ENCODE results near the gene LPCAT2. TPM values are rescaled to one million over a fixed set of nuclear protein-coding genes. Genes with fewer than 3 reads are reported as not detected.

The LPCAT2 gene
- total and polyA plus RNA-seq, 2 of the 8 experiments (the other 6 are each of a cell fraction or from before 2014, with no cell fraction given), result 2.2 to 10.6 TPM

- TF ChIP-seq, protein P1, sequence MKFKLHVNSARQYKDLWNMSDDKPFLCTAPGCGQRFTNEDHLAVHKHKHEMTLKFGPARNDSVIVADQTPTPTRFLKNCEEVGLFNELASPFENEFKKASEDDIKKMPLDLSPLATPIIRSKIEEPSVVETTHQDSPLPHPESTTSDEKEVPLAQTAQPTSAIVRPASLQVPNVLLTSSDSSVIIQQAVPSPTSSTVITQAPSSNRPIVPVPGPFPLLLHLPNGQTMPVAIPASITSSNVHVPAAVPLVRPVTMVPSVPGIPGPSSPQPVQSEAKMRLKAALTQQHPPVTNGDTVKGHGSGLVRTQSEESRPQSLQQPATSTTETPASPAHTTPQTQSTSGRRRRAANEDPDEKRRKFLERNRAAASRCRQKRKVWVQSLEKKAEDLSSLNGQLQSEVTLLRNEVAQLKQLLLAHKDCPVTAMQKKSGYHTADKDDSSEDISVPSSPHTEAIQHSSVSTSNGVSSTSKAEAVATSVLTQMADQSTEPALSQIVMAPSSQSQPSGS (IDR thresholded peaks at IDR 0.05; ENCODE audit: low read length), result no peak
- TF ChIP-seq TAF1 (IDR thresholded peaks at IDR 0.05; ENCODE audit: low read depth, low read length), result peak; percentile 86
- no peak for TF ChIP-seq CHD7 (IDR thresholded peaks at IDR 0.05; ENCODE audit: insufficient replicate concordance, low read length)
- no peak for TF ChIP-seq JUN (IDR thresholded peaks at IDR 0.05; ENCODE audit: low read depth, low read length)
- no peak for TF ChIP-seq SP1 (IDR thresholded peaks at IDR 0.05; ENCODE audit: low read depth, low read length)
- TF ChIP-seq RXRA (IDR thresholded peaks at IDR 0.05; ENCODE audit: insufficient read depth, low read depth, low read length), result no peak
- TF ChIP-seq ZNF274 (IDR thresholded peaks at IDR 0.05; ENCODE audit: borderline replicate concordance, extremely low read depth, low read length), result no peak
- peak; percentile 51 to 71; a peak in 2 of 3 replicates for TF ChIP-seq POLR2A (IDR thresholded peaks at IDR 0.05; ENCODE audit: control extremely low read depth in 1 of 2, low read depth in 2 of 2, low read length in 2 of 2)
These were observed at the start of gene LPCAT2 (continued) for GRCh38 chr16:55508941-55509931.
